ENCODE data around the gene PARD3B.

Gene PARD3B

GRCh38 chr2:204900910-204901309, 355.6 kb downstream of the PARD3B start:
- no peak for DNase-seq

GRCh38 chr2:204901591-204901990, 356.3 kb downstream of the PARD3B start:
- DNase-seq = no peak

GRCh38 chr2:204909791-204910190, 364.5 kb downstream of the PARD3B start:
- no peak for DNase-seq

- no peak for DNase-seq
Observed at GRCh38 chr2:204913312-204913711, 368.0 kb downstream of the PARD3B start.

GRCh38 chr2:204913854-204914464, 368.7 kb downstream of the PARD3B start:
- no peak for DNase-seq

- DNase-seq = no peak
Observed at GRCh38 chr2:204914708-204915107, 369.4 kb downstream of the PARD3B start.

- DNase-seq = no peak
Observed at GRCh38 chr2:204917089-204917701, 371.9 kb downstream of the PARD3B start.

- no peak for DNase-seq
Observed at GRCh38 chr2:204920776-204921175, 375.5 kb downstream of the PARD3B start.

GRCh38 chr2:204923957-204924356, 378.7 kb downstream of the PARD3B start:
- DNase-seq = no peak

GRCh38 chr2:204931562-204931961, 386.3 kb downstream of the PARD3B start:
- DNase-seq = no peak

- DNase-seq = no peak
Observed at GRCh38 chr2:204933735-204934374, 388.6 kb downstream of the PARD3B start.

- no peak for DNase-seq
Observed at GRCh38 chr2:204944927-204945326, 399.7 kb downstream of the PARD3B start.

GRCh38 chr2:204945376-204945775, 400.1 kb downstream of the PARD3B start:
- DNase-seq = no peak

- no peak for DNase-seq
Observed at GRCh38 chr2:204946892-204947291, 401.6 kb downstream of the PARD3B start.

- no peak for DNase-seq
Observed at GRCh38 chr2:204947405-204947804, 402.1 kb downstream of the PARD3B start.

GRCh38 chr2:204948024-204948763, 402.9 kb downstream of the PARD3B start:
- no peak for DNase-seq

- no peak for DNase-seq
Observed at GRCh38 chr2:204948822-204949221, 403.5 kb downstream of the PARD3B start.

GRCh38 chr2:204950695-204951346, 405.5 kb downstream of the PARD3B start:
- DNase-seq = no peak

- no peak for DNase-seq
Observed at GRCh38 chr2:204958371-204958770, 413.1 kb downstream of the PARD3B start.

GRCh38 chr2:204964414-204964813, 419.1 kb downstream of the PARD3B start:
- no peak for DNase-seq

GRCh38 chr2:204966245-204966644, 421.0 kb downstream of the PARD3B start:
- no peak for DNase-seq

- no peak for DNase-seq
Observed at GRCh38 chr2:204967199-204967960, 422.1 kb downstream of the PARD3B start.
